Activated effector memory CD4-positive, alpha-beta T cell treated with Interleukin-2 at 50 U/mL for 16 hours (primary cell): Measurements from ENCODE around the gene TRIM73.
"Not testable (repeated sequence)": the region's sequence is repeated elsewhere in the genome, so short reads cannot be mapped to it uniquely, and the experiment has no call there.

ENCODE experiments used
- DNase-seq: peaks from one replicate; pipeline ENCODE4 v3.0.0-alpha.2; 2020

TRIM73 gene

GRCh38 chr7:75415829-75416373, 20.5 kb downstream of the TRIM73 start:
- DNase-seq: not testable (repeated sequence)

- DNase-seq: not testable (repeated sequence)
These were observed 21.4 kb downstream of the TRIM73 start for GRCh38 chr7:75416787-75417186.

- not testable (repeated sequence) for DNase-seq
These were observed 22.9 kb downstream of the TRIM73 start for GRCh38 chr7:75418292-75418858.

GRCh38 chr7:75419210-75419609, 23.8 kb downstream of the TRIM73 start:
- DNase-seq: not testable (repeated sequence)

GRCh38 chr7:75419693-75420092, 24.3 kb downstream of the TRIM73 start:
- DNase-seq: not testable (repeated sequence)

GRCh38 chr7:75420152-75420551, 24.7 kb downstream of the TRIM73 start:
- DNase-seq: not testable (repeated sequence)

GRCh38 chr7:75421798-75422710, 26.6 kb downstream of the TRIM73 start:
- DNase-seq: not testable (repeated sequence)

- not testable (repeated sequence) for DNase-seq
These were observed 28.1 kb downstream of the TRIM73 start for GRCh38 chr7:75423481-75423880.

- not testable (repeated sequence) for DNase-seq
These were observed 43.6 kb downstream of the TRIM73 start for GRCh38 chr7:75439000-75439399.

- not testable (repeated sequence) for DNase-seq
These were observed 46.7 kb downstream of the TRIM73 start for GRCh38 chr7:75442101-75442464.

GRCh38 chr7:75442465-75443111, 47.2 kb downstream of the TRIM73 start:
- peak; percentile 18 for DNase-seq

GRCh38 chr7:75449946-75450345, 54.5 kb downstream of the TRIM73 start:
- not testable (repeated sequence) for DNase-seq

GRCh38 chr7:75452494-75452955, 57.1 kb downstream of the TRIM73 start:
- not testable (repeated sequence) for DNase-seq
